GM19023 (cell line): Measurements from ENCODE around the gene XYLB.
"Not testable (repeated sequence)": the region's sequence is repeated elsewhere in the genome, so short reads cannot be mapped to it uniquely, and the experiment has no call there.

Experiments used
- ATAC-seq: cut with Tn5 transposase; IDR thresholded peaks from one replicate; pipeline ENCODE4 v1.9.1; 2021; ENCODE audit warnings: mild to moderate bottlenecking, moderate library complexity; ENCODE audit not compliant: unreplicated experiment

The XYLB gene

GRCh38 chr3:38346587-38347410 is at the start of gene XYLB:
Gene XYLB (plus strand): TSS chr3:38346785. CDS start chr3:38346869, 84 bp downstream.
- peak; percentile 99 for ATAC-seq

GRCh38 chr3:38297053-38297452 is 49.5 kb upstream of the XYLB start:
- ATAC-seq, result not testable (repeated sequence)

GRCh38 chr3:38297537-38297936 is 49.0 kb upstream of the XYLB start:
- no peak for ATAC-seq

GRCh38 chr3:38297947-38298711 is 48.5 kb upstream of the XYLB start:
- ATAC-seq, result no peak

GRCh38 chr3:38306941-38307340 is 39.6 kb upstream of the XYLB start:
- ATAC-seq, result no peak

- ATAC-seq, result no peak
Observed at GRCh38 chr3:38307599-38307998, 39.0 kb upstream of the XYLB start.

GRCh38 chr3:38308456-38308855 is 38.1 kb upstream of the XYLB start:
- no peak for ATAC-seq

GRCh38 chr3:38311476-38311875 is 35.1 kb upstream of the XYLB start:
- ATAC-seq, result no peak

GRCh38 chr3:38311941-38312340 is 34.6 kb upstream of the XYLB start:
- no peak for ATAC-seq

GRCh38 chr3:38312356-38312755 is 34.2 kb upstream of the XYLB start:
- ATAC-seq, result no peak

GRCh38 chr3:38313263-38313662 is 33.3 kb upstream of the XYLB start:
- ATAC-seq, result no peak

GRCh38 chr3:38313695-38314094 is 32.9 kb upstream of the XYLB start:
- no peak for ATAC-seq

- ATAC-seq, result no peak
Observed at GRCh38 chr3:38314112-38314763, 32.3 kb upstream of the XYLB start.

GRCh38 chr3:38314764-38315487 is 31.7 kb upstream of the XYLB start:
- no peak for ATAC-seq

GRCh38 chr3:38315488-38316230 is 30.9 kb upstream of the XYLB start:
- ATAC-seq, result no peak

- no peak for ATAC-seq
Observed at GRCh38 chr3:38316356-38317191, 30.0 kb upstream of the XYLB start.

GRCh38 chr3:38317192-38317759 is 29.3 kb upstream of the XYLB start:
- ATAC-seq, result no peak

- no peak for ATAC-seq
Observed at GRCh38 chr3:38318766-38319671, 27.6 kb upstream of the XYLB start.
